Activated CD8-positive, alpha-beta T cell treated with anti-CD3 and anti-CD28 coated beads for 36 hours (primary cell): ENCODE results near the gene OR4D10. TPM values are rescaled to one million over a fixed set of nuclear protein-coding genes. Genes with fewer than 3 reads are reported as not detected.
A peak's percentile ranks its signal among the peaks of the same experiment; 100 is the strongest.
"Not testable (repeated sequence)": the region's sequence is repeated elsewhere in the genome, so short reads cannot be mapped to it uniquely, and the experiment has no call there.

Experiments used
- ATAC-seq: fragments of 200-7000 bp; cut with Tn5 transposase; one replicate; pipeline ENCODE4 v1.10.0; 2021; ENCODE audit warnings: mild to moderate bottlenecking, moderate library complexity
- CTCF ChIA-PET: fragments of 350-600 bp; sonication (Branson Sonifier 250); formaldehyde crosslinking; loops from one replicate; lab custom pipeline; 2021; ENCODE audit warnings: antibody characterized with exemption; lab: Charles Lee
- POLR2A ChIA-PET: fragments of 350-600 bp; sonication (Branson Sonifier 250); formaldehyde crosslinking; loops from one replicate; lab custom pipeline; 2021; ENCODE audit warnings: antibody characterized with exemption; lab: Charles Lee
- DNase-seq: peaks from one replicate; pipeline ENCODE4 v3.0.0-alpha.2; 2020
- H3K27ac Mint-ChIP-seq: one replicate; pipeline ENCODE4 v1.8.0; 2021; ENCODE audit warnings: mild to moderate bottlenecking, mixed read lengths
- H3K27me3 Mint-ChIP-seq: one replicate; pipeline ENCODE4 v1.8.0; 2021; ENCODE audit warnings: mixed read lengths
- H3K36me3 Mint-ChIP-seq: one replicate; pipeline ENCODE4 v1.8.0; 2021; ENCODE audit warnings: low read depth, mixed read lengths
- H3K4me1 Mint-ChIP-seq: one replicate; pipeline ENCODE4 v1.8.0; 2021; ENCODE audit warnings: low read depth, mixed read lengths
- H3K4me3 Mint-ChIP-seq: one replicate; pipeline ENCODE4 v1.8.0; 2021; ENCODE audit warnings: mild to moderate bottlenecking, moderate library complexity, mixed read lengths
- H3K9me3 Mint-ChIP-seq: one replicate; pipeline ENCODE4 v1.8.0; 2021; ENCODE audit warnings: mixed read lengths
- CTCF ChIP-seq: fragments of 200-600 bp; IDR thresholded peaks from one replicate; pipeline ENCODE4 v1.8.0; 2022; ENCODE audit warnings: antibody characterized with exemption, mild to moderate bottlenecking
- intact Hi-C: fragments of 100-400 bp; cut with micrococcal nuclease; formaldehyde crosslinking; loops from one replicate; pipeline ENCODE4 v1.10.0; 2022
- total RNA-seq, 2 experiments: library from RNA; stranded (reverse); gene quantifications; one replicate each; pipeline ENCODE4 v1.2.3, GENCODE V29; 2021

OR4D10 gene
- total RNA-seq, 2 experiments from 2014 or later, result not detected

GRCh38 chr11:59480359-59480758 lies 7.2 kb downstream of the OR4D10 start:
- Mint-ChIP-seq H3K4me1 (no peaks in the 10 kb centered on the region), H3K4me3 (no peak overlapping the region), H3K27ac (no peak overlapping the region), H3K9me3 (no peaks in the 10 kb centered on the region), H3K36me3 (no peaks in the 10 kb centered on the region), H3K27me3 (no peaks in the 10 kb centered on the region)
- TF ChIP-seq CTCF, result no peak
- ChIA-PET POLR2A (no interaction called here), CTCF (no interaction called here)
- DNase-seq (no peak), ATAC-seq (no peak)
- intact Hi-C loops, result no loop called here

GRCh38 chr11:59501931-59502330 lies 28.8 kb downstream of the OR4D10 start:
- no peaks in the 10 kb centered on the region for H3K36me3 Mint-ChIP-seq

GRCh38 chr11:59503276-59503675 lies 30.2 kb downstream of the OR4D10 start, which contains the start of gene OR4D11:
TSS of gene OR4D11 (plus strand) at chr11:59503576. CDS start at chr11:59503576, 0 bp downstream.
- CTCF ChIA-PET, result no interaction called here
- POLR2A ChIA-PET, result no interaction called here
- H3K4me1 Mint-ChIP-seq, result no peaks in the 10 kb centered on the region
- peaks cover 4% of the 10 kb centered on the region for H3K27me3 Mint-ChIP-seq
- intact Hi-C loops, result no loop called here
- H3K4me3 Mint-ChIP-seq, result no peak within 1 kb of the TSS
- no peaks in the 10 kb centered on the region for H3K9me3 Mint-ChIP-seq
- no peak within 1 kb of the TSS for H3K27ac Mint-ChIP-seq
- TF ChIP-seq CTCF, result no peak
- no peaks in the 10 kb centered on the region for H3K36me3 Mint-ChIP-seq
- ATAC-seq, result no peak
- DNase-seq, result no peak

More at GRCh38 chr11:59501931-59502330, 28.8 kb downstream of the OR4D10 start:
- ChIA-PET CTCF (no interaction called here), POLR2A (no interaction called here)
- Mint-ChIP-seq H3K4me3 (no peak overlapping the region), H3K27ac (no peak overlapping the region), H3K27me3 (peaks cover 4% of the 10 kb centered on the region), H3K4me1 (no peaks in the 10 kb centered on the region), H3K9me3 (no peaks in the 10 kb centered on the region)
- TF ChIP-seq CTCF, result no peak
- intact Hi-C loops, result no loop called here
- DNase-seq, result no peak
- ATAC-seq, result no peak

GRCh38 chr11:59510941-59511589 lies 38.0 kb downstream of the OR4D10 start, which contains the start of gene OR4D9:
TSS of gene OR4D9 (plus strand) at chr11:59511539. CDS start at chr11:59514913, 3,374 bp downstream.
- peak; percentile 58 for ATAC-seq
- peaks cover 17% of the 10 kb centered on the region for H3K4me1 Mint-ChIP-seq
- peaks cover 5% of the 10 kb centered on the region for H3K27me3 Mint-ChIP-seq
- CTCF ChIA-PET, result interaction anchor here (2.1 kb wide), 1 partner anchor 26 kb away, joined by 8 read pairs; no protein-coding TSS in a partner anchor
- H3K36me3 Mint-ChIP-seq, result no peaks in the 10 kb centered on the region
- no peaks in the 10 kb centered on the region for H3K9me3 Mint-ChIP-seq
- no peak for TF ChIP-seq CTCF
- DNase-seq, result no peak
- H3K27ac Mint-ChIP-seq, result peak within 1 kb of the TSS; percentile 73
- intact Hi-C loops, result no loop called here
- H3K4me3 Mint-ChIP-seq, result no peak within 1 kb of the TSS
- POLR2A ChIA-PET, result no interaction called here

- Mint-ChIP-seq H3K27ac (no peak overlapping the region), H3K27me3 (peaks cover 5% of the 10 kb centered on the region), H3K4me1 (peaks cover 17% of the 10 kb centered on the region), H3K4me3 (no peak overlapping the region), H3K36me3 (no peaks in the 10 kb centered on the region), H3K9me3 (no peaks in the 10 kb centered on the region)
- DNase-seq (no peak), ATAC-seq (no peak)
- CTCF ChIA-PET, result interaction anchor here (2.1 kb wide), 1 partner anchor 26 kb away, joined by 8 read pairs; no protein-coding TSS in a partner anchor
- POLR2A ChIA-PET, result no interaction called here
- intact Hi-C loops, result no loop called here
- TF ChIP-seq CTCF, result no peak
Observed at GRCh38 chr11:59511675-59512074, 38.6 kb downstream of the OR4D10 start.

GRCh38 chr11:59520139-59520538 lies 47.0 kb downstream of the OR4D10 start:
- DNase-seq, H3K27ac Mint-ChIP-seq, H3K9me3 Mint-ChIP-seq, CTCF ChIA-PET, ATAC-seq, intact Hi-C loops, POLR2A ChIA-PET, H3K4me1 Mint-ChIP-seq, H3K4me3 Mint-ChIP-seq, H3K36me3 Mint-ChIP-seq, H3K27me3 Mint-ChIP-seq: not testable (repeated sequence)
